Measurements from ENCODE around the gene PODNL1. TPM values are rescaled to one million over a fixed set of nuclear protein-coding genes. Genes with fewer than 3 reads are reported as not detected.
"Not testable (repeated sequence)": the region's sequence is repeated elsewhere in the genome, so short reads cannot be mapped to it uniquely, and the experiment has no call there.

PODNL1 gene
- total RNA-seq, 1 donor from 2014 or later, result not detected

- Histone ChIP-seq H3K4me3 (ENCODE audit: low read depth, low read length) (no peak overlapping the region), H3K27me3 (ENCODE audit: control insufficient read depth, insufficient read depth, low read length) (no peaks in the 10 kb centered on the region), H3K36me3 (ENCODE audit: control insufficient read depth, insufficient read depth, low read length) (peaks cover 17% of the 10 kb centered on the region)
- FAIRE-seq, result no peak
- TF ChIP-seq CTCF (IDR thresholded peaks at IDR 0.05; ENCODE audit: insufficient read depth, low read length, severe bottlenecking), result no peak
- no peak for DNase-seq (ENCODE audit: low read depth)
Measured at GRCh38 chr19:13929340-13929739, 8.9 kb downstream of the PODNL1 start.

- TF ChIP-seq CTCF (IDR thresholded peaks at IDR 0.05; ENCODE audit: insufficient read depth, low read length, severe bottlenecking), result no peak
- peak; percentile 36 for FAIRE-seq
- peaks cover 26% of the 10 kb centered on the region for H3K36me3 ChIP-seq (ENCODE audit: control insufficient read depth, insufficient read depth, low read length)
- no peak for DNase-seq (ENCODE audit: low read depth)
- H3K27me3 ChIP-seq (ENCODE audit: control insufficient read depth, insufficient read depth, low read length), result no peaks in the 10 kb centered on the region
- H3K4me3 ChIP-seq (ENCODE audit: low read depth, low read length), result no peak overlapping the region
Measured at GRCh38 chr19:13926715-13927114, 11.5 kb downstream of the PODNL1 start.

GRCh38 chr19:13926010-13926409 lies 12.2 kb downstream of the PODNL1 start:
- no peak for TF ChIP-seq CTCF (IDR thresholded peaks at IDR 0.05; ENCODE audit: insufficient read depth, low read length, severe bottlenecking)
- DNase-seq (ENCODE audit: low read depth) (no peak), FAIRE-seq (no peak)
- Histone ChIP-seq H3K4me3 (ENCODE audit: low read depth, low read length) (no peak overlapping the region), H3K27me3 (ENCODE audit: control insufficient read depth, insufficient read depth, low read length) (no peaks in the 10 kb centered on the region), H3K36me3 (ENCODE audit: control insufficient read depth, insufficient read depth, low read length) (peaks cover 33% of the 10 kb centered on the region)

GRCh38 chr19:13923194-13923987 lies 14.8 kb downstream of the PODNL1 start:
- peaks cover 51% of the 10 kb centered on the region for H3K36me3 ChIP-seq (ENCODE audit: control insufficient read depth, insufficient read depth, low read length)
- H3K4me3 ChIP-seq (ENCODE audit: low read depth, low read length), result no peak overlapping the region
- no peaks in the 10 kb centered on the region for H3K27me3 ChIP-seq (ENCODE audit: control insufficient read depth, insufficient read depth, low read length)
- TF ChIP-seq CTCF (IDR thresholded peaks at IDR 0.05; ENCODE audit: insufficient read depth, low read length, severe bottlenecking), result no peak
- no peak for DNase-seq (ENCODE audit: low read depth)
- no peak for FAIRE-seq

- not testable (repeated sequence) for DNase-seq (ENCODE audit: low read depth); H3K27me3 ChIP-seq (ENCODE audit: control insufficient read depth, insufficient read depth, low read length); H3K4me3 ChIP-seq (ENCODE audit: low read depth, low read length)
- peak; percentile 52 for FAIRE-seq
- H3K36me3 ChIP-seq (ENCODE audit: control insufficient read depth, insufficient read depth, low read length), result peaks cover 49% of the 10 kb centered on the region
Measured at GRCh38 chr19:13922118-13922517, 16.1 kb downstream of the PODNL1 start.

- peak; percentile 53 for DNase-seq (ENCODE audit: low read depth)
- FAIRE-seq, result peak; percentile 93
- TF ChIP-seq CTCF (IDR thresholded peaks at IDR 0.05; ENCODE audit: insufficient read depth, low read length, severe bottlenecking), result no peak
- peaks cover 42% of the 10 kb centered on the region for H3K36me3 ChIP-seq (ENCODE audit: control insufficient read depth, insufficient read depth, low read length)
- H3K27me3 ChIP-seq (ENCODE audit: control insufficient read depth, insufficient read depth, low read length), result no peaks in the 10 kb centered on the region
- no peak overlapping the region for H3K4me3 ChIP-seq (ENCODE audit: low read depth, low read length)
Measured at GRCh38 chr19:13920940-13921747, 17.1 kb downstream of the PODNL1 start.
